Nephron (organoid): ENCODE results near the gene KLF15.

Experiments
- H3K27ac Mint-ChIP-seq, 3 experiments: 2 replicates each; pipeline ENCODE4 v1.8.0; 2020; ENCODE audit warnings: mixed read lengths in 3 of 3, mild to moderate bottlenecking in 2 of 3, moderate library complexity in 1 of 3
- H3K27me3 Mint-ChIP-seq: 2 replicates; pipeline ENCODE4 v1.8.0; 2021; ENCODE audit warnings: low read depth, mild to moderate bottlenecking, moderate library complexity, mixed read lengths
- H3K36me3 Mint-ChIP-seq: 2 replicates; pipeline ENCODE4 v1.8.0; 2020; ENCODE audit warnings: low read depth, mixed read lengths
- H3K4me1 Mint-ChIP-seq: 2 replicates; pipeline ENCODE4 v1.8.0; 2020; ENCODE audit warnings: mixed read lengths
- H3K4me3 Mint-ChIP-seq, 3 experiments: 2 replicates each; pipeline ENCODE4 v1.8.0; 2020; ENCODE audit warnings: mild to moderate bottlenecking in 3 of 3, mixed read lengths in 3 of 3, moderate library complexity in 2 of 3
- H3K9me3 Mint-ChIP-seq: 2 replicates; pipeline ENCODE4 v1.8.0; 2020; ENCODE audit warnings: mixed read lengths
- CTCF ChIP-seq, 3 experiments: fragments of 200-600 bp; sonication (generic); IDR thresholded peaks; one replicate each; pipeline ENCODE4 v1.5.0; 2021; ENCODE audit warnings: antibody characterized with exemption in 3 of 3; ENCODE audit not compliant: unreplicated experiment in 3 of 3

The KLF15 gene

GRCh38 chr3:126364130-126364695 lies 7.0 kb upstream of the KLF15 start:
- Mint-ChIP-seq H3K4me3 (no peak overlapping the region), H3K27me3 (peaks cover 41% of the 10 kb centered on the region), H3K4me1 (no peaks in the 10 kb centered on the region), H3K9me3 (no peaks in the 10 kb centered on the region), H3K27ac (no peak overlapping the region), H3K36me3 (no peaks in the 10 kb centered on the region)
- no peak for TF ChIP-seq CTCF (IDR thresholded peaks at IDR 0.05; ENCODE audit: unreplicated experiment in 3 of 3)

- no peak overlapping the region for H3K27ac Mint-ChIP-seq
- H3K36me3 Mint-ChIP-seq, result no peaks in the 10 kb centered on the region
These were observed 4.0 kb upstream of the KLF15 start for GRCh38 chr3:126361211-126361610.

GRCh38 chr3:126360714-126361060 lies 3.5 kb upstream of the KLF15 start:
- H3K4me3 Mint-ChIP-seq, result no peak overlapping the region
- TF ChIP-seq CTCF (IDR thresholded peaks at IDR 0.05; ENCODE audit: unreplicated experiment in 3 of 3), result no peak

More at GRCh38 chr3:126361211-126361610, 4.0 kb upstream of the KLF15 start:
- Mint-ChIP-seq H3K9me3 (no peaks in the 10 kb centered on the region), H3K27me3 (peaks cover 62% of the 10 kb centered on the region), H3K4me1 (no peaks in the 10 kb centered on the region), H3K4me3 (no peak overlapping the region)
- no peak for TF ChIP-seq CTCF (IDR thresholded peaks at IDR 0.05; ENCODE audit: unreplicated experiment in 3 of 3)

GRCh38 chr3:126360046-126360713 lies 3.0 kb upstream of the KLF15 start:
- no peaks in the 10 kb centered on the region for H3K36me3 Mint-ChIP-seq
- H3K27ac Mint-ChIP-seq, result no peak overlapping the region
- peaks cover 6% of the 10 kb centered on the region for H3K4me1 Mint-ChIP-seq
- H3K4me3 Mint-ChIP-seq, result no peak overlapping the region
- no peaks in the 10 kb centered on the region for H3K9me3 Mint-ChIP-seq
- H3K27me3 Mint-ChIP-seq, result peaks cover 63% of the 10 kb centered on the region
- no peak for TF ChIP-seq CTCF (IDR thresholded peaks at IDR 0.05; ENCODE audit: unreplicated experiment in 3 of 3)

More at GRCh38 chr3:126360714-126361060, 3.5 kb upstream of the KLF15 start:
- Mint-ChIP-seq H3K27ac (no peak overlapping the region), H3K9me3 (no peaks in the 10 kb centered on the region), H3K36me3 (no peaks in the 10 kb centered on the region), H3K27me3 (peaks cover 63% of the 10 kb centered on the region), H3K4me1 (peaks cover under 1% of the 10 kb centered on the region)

- peak overlapping the region; percentile 44 to 66 (median 48) for H3K4me3 Mint-ChIP-seq
- no peak for TF ChIP-seq CTCF (IDR thresholded peaks at IDR 0.05; ENCODE audit: unreplicated experiment in 3 of 3)
- H3K36me3 Mint-ChIP-seq, result no peaks in the 10 kb centered on the region
- no peak overlapping the region for H3K27ac Mint-ChIP-seq
- peaks cover 6% of the 10 kb centered on the region for H3K4me1 Mint-ChIP-seq
- no peaks in the 10 kb centered on the region for H3K9me3 Mint-ChIP-seq
- H3K27me3 Mint-ChIP-seq, result peaks cover 56% of the 10 kb centered on the region
These were observed 1.6 kb upstream of the KLF15 start for GRCh38 chr3:126358816-126359181.
